K562 (cell line): ENCODE measurements around the gene DSTYK. TPM values are rescaled to one million over a fixed set of nuclear protein-coding genes. Genes with fewer than 3 reads are reported as not detected.

ENCODE experiments used
- ARHGAP35 ChIP-seq: fragments of 450-650 bp; IDR thresholded peaks from 2 replicates; pipeline ENCODE4 v1.6.1; 2018; ENCODE audit not compliant: partially characterized antibody
- HDAC2 ChIP-seq: fragments of 450-650 bp; IDR thresholded peaks from 2 replicates; pipeline ENCODE4 v1.6.1; 2016; ENCODE audit warnings: mild to moderate bottlenecking
- POLR2B ChIP-seq: fragments of 450-650 bp; IDR thresholded peaks from 2 replicates; pipeline ENCODE4 v1.6.1; 2018; ENCODE audit warnings: low read depth; ENCODE audit not compliant: partially characterized antibody
- POLR2H ChIP-seq: IDR thresholded peaks from 2 replicates; pipeline ENCODE4 v1.6.1; 2016; ENCODE audit warnings: missing genetic modification characterization, low read depth, mild to moderate bottlenecking, control low read depth, missing compliant biosample characterization, moderate library complexity
- SOX6 ChIP-seq: fragments of 450-650 bp; IDR thresholded peaks from 2 replicates; pipeline ENCODE4 v1.6.1; 2014; ENCODE audit warnings: mild to moderate bottlenecking
- SUPT5H ChIP-seq: fragments of 450-650 bp; IDR thresholded peaks from 2 replicates; pipeline ENCODE4 v1.6.1; 2016
- TAL1 ChIP-seq: fragments of 450-650 bp; IDR thresholded peaks from 2 replicates; pipeline ENCODE4 v1.6.1; 2016; ENCODE audit warnings: mild to moderate bottlenecking
- TRIM28 ChIP-seq: fragments of 450-650 bp; IDR thresholded peaks from 2 replicates; pipeline ENCODE4 v1.6.1; 2017
- ZBTB7A ChIP-seq: IDR thresholded peaks from 2 replicates; pipeline ENCODE4 v1.6.1; 2011; ENCODE audit warnings: low read depth, mild to moderate bottlenecking, low read length, moderate library complexity, borderline replicate concordance; ENCODE audit not compliant: control insufficient read depth
- ZNF239 ChIP-seq: fragments of 250-450 bp; sonication (Bioruptor Pico); IDR thresholded peaks from 2 replicates; pipeline ENCODE4 v1.4.0; 2020; ENCODE audit warnings: mild to moderate bottlenecking
- ZNF263 ChIP-seq: sonication (generic); formaldehyde crosslinking; IDR thresholded peaks from 2 replicates; pipeline ENCODE4 v1.8.0; 2022; ENCODE audit warnings: mild to moderate bottlenecking, missing genetic modification reagents, borderline replicate concordance
- polyA plus RNA-seq, 8 experiments: library from polyadenylated mRNA; depleted of rRNA in 4 of 8; stranded (reverse) in 5 of 8; unstranded in 3 of 8; fragments of >200 nt; fragmentation: Nextera tagmentation in 2 of 8; fragmentation: Illumina TruSeq in 1 of 8; extraction: Ambion mirVana in 2 of 8; extraction: Trizol in 1 of 8; gene quantifications; 2 replicates each; pipeline versions ENCODE4 v1.2.1 to v1.2.3, GENCODE V29; 2011 to 2014; ENCODE audit warnings: inconsistent platforms in 1 of 8, missing spikeins in 1 of 8
- total RNA-seq, 7 experiments: library from RNA; depleted of rRNA in 6 of 7; stranded (reverse); fragments of >200 nt in 6 of 7; fragmentation: Illumina TruSeq in 2 of 7; extraction: Trizol in 2 of 7; gene quantifications; 2 replicates each; pipeline versions ENCODE4 v1.2.1 to v1.2.3, GENCODE V29; 2011 to 2021; ENCODE audit warnings: low replicate concordance in 1 of 7
- TF ChIP-seq, protein P1 (sequence below), 2 experiments: fragments of 450-650 bp in 1 of 2; sonication (generic) in 1 of 2; formaldehyde crosslinking in 1 of 2; IDR thresholded peaks; 2 replicates each; pipeline versions ENCODE4 v1.7.1 to v1.9.0; 2016 to 2022; ENCODE audit warnings: inconsistent platforms in 1 of 2, mild to moderate bottlenecking in 1 of 2, missing genetic modification reagents in 1 of 2
- TF ChIP-seq, protein P2 (sequence below): sonication (generic); formaldehyde crosslinking; IDR thresholded peaks from 2 replicates; pipeline ENCODE4 v1.8.0; 2023; ENCODE audit warnings: missing genetic modification reagents, mild to moderate bottlenecking, borderline replicate concordance

The DSTYK gene
- total and polyA plus RNA-seq, 9 of the 15 experiments (the other 6 are each of a cell fraction or from before 2014, with no cell fraction given): 4.2 to 7.1 (median 6.2) TPM

DNA sequence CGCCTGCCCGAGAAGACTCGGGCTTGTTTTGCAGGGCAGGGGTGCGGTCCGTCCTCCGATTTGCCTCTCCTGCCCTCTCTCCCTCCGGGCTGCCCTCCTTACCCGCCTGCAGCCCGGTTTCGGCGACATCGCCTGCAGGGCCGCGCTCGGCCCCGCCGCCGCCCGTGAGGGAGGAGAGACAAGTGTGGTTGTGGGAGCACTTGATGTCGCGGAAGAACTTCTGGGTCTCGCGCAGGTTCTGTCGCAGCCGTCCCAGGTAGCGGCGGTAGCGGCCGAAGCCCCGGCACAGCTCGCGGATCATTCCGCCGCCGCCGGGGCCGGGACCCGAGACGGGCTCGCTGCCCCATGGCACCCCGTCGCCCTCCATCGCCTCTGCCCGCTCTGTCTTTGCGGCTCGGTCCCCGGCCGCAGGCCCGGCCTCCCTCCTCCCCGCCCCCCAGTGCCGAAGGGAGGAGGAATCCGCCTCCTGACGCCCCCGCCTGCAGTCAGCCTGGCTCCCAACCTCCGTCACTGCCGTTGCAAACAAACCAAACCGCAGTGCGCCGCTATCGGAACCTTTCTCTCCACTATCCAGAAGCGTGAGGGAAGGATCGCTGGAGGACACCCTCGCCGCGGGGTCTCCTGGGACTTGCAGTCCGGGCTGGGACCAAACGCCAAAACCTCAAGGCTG is at the start of gene DSTYK (continued):
- TF ChIP-seq, protein P1, sequence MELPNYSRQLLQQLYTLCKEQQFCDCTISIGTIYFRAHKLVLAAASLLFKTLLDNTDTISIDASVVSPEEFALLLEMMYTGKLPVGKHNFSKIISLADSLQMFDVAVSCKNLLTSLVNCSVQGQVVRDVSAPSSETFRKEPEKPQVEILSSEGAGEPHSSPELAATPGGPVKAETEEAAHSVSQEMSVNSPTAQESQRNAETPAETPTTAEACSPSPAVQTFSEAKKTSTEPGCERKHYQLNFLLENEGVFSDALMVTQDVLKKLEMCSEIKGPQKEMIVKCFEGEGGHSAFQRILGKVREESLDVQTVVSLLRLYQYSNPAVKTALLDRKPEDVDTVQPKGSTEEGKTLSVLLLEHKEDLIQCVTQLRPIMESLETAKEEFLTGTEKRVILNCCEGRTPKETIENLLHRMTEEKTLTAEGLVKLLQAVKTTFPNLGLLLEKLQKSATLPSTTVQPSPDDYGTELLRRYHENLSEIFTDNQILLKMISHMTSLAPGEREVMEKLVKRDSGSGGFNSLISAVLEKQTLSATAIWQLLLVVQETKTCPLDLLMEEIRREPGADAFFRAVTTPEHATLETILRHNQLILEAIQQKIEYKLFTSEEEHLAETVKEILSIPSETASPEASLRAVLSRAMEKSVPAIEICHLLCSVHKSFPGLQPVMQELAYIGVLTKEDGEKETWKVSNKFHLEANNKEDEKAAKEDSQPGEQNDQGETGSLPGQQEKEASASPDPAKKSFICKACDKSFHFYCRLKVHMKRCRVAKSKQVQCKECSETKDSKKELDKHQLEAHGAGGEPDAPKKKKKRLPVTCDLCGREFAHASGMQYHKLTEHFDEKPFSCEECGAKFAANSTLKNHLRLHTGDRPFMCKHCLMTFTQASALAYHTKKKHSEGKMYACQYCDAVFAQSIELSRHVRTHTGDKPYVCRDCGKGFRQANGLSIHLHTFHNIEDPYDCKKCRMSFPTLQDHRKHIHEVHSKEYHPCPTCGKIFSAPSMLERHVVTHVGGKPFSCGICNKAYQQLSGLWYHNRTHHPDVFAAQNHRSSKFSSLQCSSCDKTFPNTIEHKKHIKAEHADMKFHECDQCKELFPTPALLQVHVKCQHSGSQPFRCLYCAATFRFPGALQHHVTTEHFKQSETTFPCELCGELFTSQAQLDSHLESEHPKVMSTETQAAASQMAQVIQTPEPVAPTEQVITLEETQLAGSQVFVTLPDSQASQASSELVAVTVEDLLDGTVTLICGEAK (IDR thresholded peaks at IDR 0.05): peak; percentile 97
- TF ChIP-seq, protein P1 (CRISPR knock-in tag; IDR thresholded peaks at IDR 0.05): no peak
- TF ChIP-seq SOX6: peak; percentile 82
- peak; percentile 92 for TF ChIP-seq SUPT5H
- no peak; the same call in 1 of the 2 replicates for TF ChIP-seq POLR2H (tag)
- TF ChIP-seq TAL1: peak; percentile 52; the same call in 1 of the 2 replicates
- peak; percentile 86 for TF ChIP-seq TRIM28
- TF ChIP-seq, protein P2, sequence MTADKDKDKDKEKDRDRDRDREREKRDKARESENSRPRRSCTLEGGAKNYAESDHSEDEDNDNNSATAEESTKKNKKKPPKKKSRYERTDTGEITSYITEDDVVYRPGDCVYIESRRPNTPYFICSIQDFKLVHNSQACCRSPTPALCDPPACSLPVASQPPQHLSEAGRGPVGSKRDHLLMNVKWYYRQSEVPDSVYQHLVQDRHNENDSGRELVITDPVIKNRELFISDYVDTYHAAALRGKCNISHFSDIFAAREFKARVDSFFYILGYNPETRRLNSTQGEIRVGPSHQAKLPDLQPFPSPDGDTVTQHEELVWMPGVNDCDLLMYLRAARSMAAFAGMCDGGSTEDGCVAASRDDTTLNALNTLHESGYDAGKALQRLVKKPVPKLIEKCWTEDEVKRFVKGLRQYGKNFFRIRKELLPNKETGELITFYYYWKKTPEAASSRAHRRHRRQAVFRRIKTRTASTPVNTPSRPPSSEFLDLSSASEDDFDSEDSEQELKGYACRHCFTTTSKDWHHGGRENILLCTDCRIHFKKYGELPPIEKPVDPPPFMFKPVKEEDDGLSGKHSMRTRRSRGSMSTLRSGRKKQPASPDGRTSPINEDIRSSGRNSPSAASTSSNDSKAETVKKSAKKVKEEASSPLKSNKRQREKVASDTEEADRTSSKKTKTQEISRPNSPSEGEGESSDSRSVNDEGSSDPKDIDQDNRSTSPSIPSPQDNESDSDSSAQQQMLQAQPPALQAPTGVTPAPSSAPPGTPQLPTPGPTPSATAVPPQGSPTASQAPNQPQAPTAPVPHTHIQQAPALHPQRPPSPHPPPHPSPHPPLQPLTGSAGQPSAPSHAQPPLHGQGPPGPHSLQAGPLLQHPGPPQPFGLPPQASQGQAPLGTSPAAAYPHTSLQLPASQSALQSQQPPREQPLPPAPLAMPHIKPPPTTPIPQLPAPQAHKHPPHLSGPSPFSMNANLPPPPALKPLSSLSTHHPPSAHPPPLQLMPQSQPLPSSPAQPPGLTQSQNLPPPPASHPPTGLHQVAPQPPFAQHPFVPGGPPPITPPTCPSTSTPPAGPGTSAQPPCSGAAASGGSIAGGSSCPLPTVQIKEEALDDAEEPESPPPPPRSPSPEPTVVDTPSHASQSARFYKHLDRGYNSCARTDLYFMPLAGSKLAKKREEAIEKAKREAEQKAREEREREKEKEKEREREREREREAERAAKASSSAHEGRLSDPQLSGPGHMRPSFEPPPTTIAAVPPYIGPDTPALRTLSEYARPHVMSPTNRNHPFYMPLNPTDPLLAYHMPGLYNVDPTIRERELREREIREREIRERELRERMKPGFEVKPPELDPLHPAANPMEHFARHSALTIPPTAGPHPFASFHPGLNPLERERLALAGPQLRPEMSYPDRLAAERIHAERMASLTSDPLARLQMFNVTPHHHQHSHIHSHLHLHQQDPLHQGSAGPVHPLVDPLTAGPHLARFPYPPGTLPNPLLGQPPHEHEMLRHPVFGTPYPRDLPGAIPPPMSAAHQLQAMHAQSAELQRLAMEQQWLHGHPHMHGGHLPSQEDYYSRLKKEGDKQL (CRISPR knock-in tag): peak; percentile 91; the same call in 1 of the 2 replicates
- TF ChIP-seq HDAC2: peak; percentile 75; the same call in 1 of the 2 replicates
- no peak for TF ChIP-seq ARHGAP35
- peak; percentile 80 for TF ChIP-seq ZNF239 (CRISPR knock-in tag)
- TF ChIP-seq POLR2B: peak; percentile 82
- TF ChIP-seq ZNF263: peak; percentile 96
- TF ChIP-seq ZBTB7A: peak; percentile 53; the same call in 1 of the 2 replicates
